Stimulated activated CD4-positive, alpha-beta T cell treated with anti-CD3 and anti-CD28 coated beads, Interleukin-12 subunit alpha, Interleukin-12 subunit beta, amount 100 ng/mL, for 24 hours (primary cell): ENCODE data around the gene HEPN1.

Experiments
- DNase-seq, 2 experiments: peaks; one replicate each; pipeline ENCODE4 v3.0.0-alpha.2; 2020; ENCODE audit warnings: low read depth in 2 of 2

HEPN1 gene

GRCh38 chr11:124918950-124919349, at the start of gene HEPN1:
HEPN1 (plus strand) TSS chr11:124919250.
- no peak for DNase-seq

- no peak for DNase-seq
These were observed 49.7 kb upstream of the HEPN1 start for GRCh38 chr11:124869331-124869730.

- DNase-seq, result no peak
These were observed 49.1 kb upstream of the HEPN1 start for GRCh38 chr11:124869856-124870387.

GRCh38 chr11:124870430-124870829, 48.6 kb upstream of the HEPN1 start:
- DNase-seq, result no peak

DNA sequence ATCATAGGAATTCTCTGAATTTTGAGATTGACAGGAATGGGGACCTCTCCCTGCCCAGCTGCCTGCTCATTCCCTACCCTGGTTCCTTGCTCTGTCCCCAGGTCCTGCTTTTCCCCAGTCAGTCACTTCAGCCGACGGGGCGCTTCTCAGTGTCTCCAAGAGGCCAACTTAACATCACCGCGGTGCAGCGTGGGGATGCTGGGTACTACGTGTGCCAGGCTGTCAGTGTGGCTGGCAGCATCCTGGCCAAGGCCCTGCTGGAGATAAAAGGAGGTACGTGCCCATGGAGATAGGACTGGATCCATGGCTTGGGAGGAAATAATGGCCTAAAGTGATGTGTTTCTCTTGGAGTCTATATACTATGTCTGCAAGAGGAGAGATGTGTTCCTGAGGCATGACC, 46.8 kb upstream of the HEPN1 start:
- DNase-seq, result no peak

- no peak for DNase-seq
These were observed 46.3 kb upstream of the HEPN1 start for GRCh38 chr11:124872741-124873140.

GRCh38 chr11:124873951-124874350, 45.1 kb upstream of the HEPN1 start:
- no peak for DNase-seq

- DNase-seq, result no peak
These were observed 44.3 kb upstream of the HEPN1 start for GRCh38 chr11:124874571-124875255.

- no peak for DNase-seq
These were observed 43.6 kb upstream of the HEPN1 start for GRCh38 chr11:124875401-124875800.

GRCh38 chr11:124875943-124876817, 42.9 kb upstream of the HEPN1 start:
- DNase-seq, result peak; percentile 60 to 73

GRCh38 chr11:124876818-124877630, 42.0 kb upstream of the HEPN1 start:
- DNase-seq, result no peak

DNA sequence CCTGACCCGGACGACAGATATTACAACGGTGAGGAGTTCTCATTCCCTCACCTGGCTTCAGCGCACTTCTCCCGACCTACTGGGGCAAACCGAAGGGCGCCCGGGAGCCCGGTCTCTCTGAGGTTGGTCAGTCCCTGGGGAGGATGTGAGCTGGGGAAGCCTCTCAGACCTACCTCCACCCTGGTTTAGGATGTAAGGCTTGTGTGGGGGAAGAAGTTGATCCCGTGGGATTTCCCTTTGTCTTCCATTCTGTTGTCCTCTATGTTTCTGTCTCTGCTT, 41.5 kb upstream of the HEPN1 start:
- DNase-seq, result no peak

DNA sequence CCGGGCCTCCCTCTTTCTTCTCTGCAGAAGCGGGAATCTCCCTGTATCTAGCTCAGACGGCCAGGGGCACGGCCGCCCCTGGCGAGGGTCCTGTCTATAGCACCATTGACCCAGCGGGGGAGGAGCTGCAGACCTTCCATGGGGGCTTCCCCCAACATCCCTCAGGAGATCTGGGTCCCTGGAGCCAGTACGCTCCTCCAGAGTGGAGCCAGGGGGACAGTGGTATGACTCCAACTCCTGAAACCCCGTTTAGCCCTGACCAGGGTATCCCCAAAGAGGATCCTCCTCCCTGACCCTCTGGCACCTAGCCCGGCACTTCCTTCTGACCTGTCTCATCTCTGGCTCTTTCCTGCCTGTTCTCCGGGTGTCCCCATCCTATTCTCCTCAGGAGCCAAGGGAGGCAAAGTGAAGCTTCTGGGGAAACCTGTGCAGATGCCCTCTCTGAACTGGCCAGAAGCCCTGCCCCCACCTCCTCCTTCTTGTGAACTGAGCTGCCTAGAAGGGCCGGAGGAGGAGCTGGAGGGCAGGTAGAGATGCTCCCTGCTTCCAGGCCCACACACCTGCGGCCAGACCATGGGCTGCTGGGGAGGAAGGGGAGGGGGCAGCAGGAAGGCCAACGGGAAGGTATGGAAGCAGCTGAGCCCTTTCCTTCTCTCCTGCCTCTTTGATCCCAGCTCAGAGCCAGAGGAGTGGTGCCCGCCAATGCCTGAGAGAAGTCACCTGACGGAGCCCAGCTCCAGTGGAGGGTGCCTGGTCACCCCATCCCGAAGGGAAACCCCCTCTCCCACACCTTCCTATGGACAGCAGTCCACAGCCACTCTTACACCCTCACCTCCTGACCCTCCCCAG, 40.9 kb upstream of the HEPN1 start:
- DNase-seq, result no peak

DNA sequence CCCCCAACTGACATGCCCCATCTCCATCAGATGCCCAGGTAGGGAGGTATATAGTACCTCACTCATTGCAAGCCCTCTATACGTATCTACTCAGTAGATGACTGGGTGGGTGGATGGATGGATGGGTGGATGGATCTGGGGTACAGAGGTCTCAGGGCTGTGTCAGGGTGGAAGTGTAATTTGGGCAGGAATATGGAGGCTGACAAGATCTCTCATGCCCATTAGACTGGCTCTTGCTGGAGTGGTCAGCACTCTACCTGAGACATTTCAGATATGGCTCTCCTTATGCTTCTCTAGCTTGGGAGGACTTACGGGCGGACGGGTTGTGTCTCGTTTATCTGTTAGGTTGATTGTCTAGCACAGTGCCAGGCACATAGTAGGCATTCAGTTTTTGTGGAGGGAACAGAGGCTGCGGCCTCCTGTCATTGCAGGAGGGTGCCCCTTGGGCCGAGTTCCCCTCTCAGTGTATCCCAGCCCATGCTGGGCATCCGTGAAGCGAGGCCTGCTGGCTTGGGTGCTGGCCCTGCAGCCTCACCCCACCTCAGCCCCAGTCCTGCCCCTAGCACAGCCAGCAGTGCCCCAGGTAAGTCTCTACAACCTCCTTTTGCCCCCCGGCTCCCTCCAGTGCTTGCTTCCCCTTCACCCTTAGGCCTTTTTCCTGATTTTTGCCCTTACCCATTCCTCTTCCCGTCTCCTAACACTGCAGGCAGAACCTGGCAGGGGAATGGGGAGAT, 40.1 kb upstream of the HEPN1 start:
- DNase-seq, result no peak

DNA sequence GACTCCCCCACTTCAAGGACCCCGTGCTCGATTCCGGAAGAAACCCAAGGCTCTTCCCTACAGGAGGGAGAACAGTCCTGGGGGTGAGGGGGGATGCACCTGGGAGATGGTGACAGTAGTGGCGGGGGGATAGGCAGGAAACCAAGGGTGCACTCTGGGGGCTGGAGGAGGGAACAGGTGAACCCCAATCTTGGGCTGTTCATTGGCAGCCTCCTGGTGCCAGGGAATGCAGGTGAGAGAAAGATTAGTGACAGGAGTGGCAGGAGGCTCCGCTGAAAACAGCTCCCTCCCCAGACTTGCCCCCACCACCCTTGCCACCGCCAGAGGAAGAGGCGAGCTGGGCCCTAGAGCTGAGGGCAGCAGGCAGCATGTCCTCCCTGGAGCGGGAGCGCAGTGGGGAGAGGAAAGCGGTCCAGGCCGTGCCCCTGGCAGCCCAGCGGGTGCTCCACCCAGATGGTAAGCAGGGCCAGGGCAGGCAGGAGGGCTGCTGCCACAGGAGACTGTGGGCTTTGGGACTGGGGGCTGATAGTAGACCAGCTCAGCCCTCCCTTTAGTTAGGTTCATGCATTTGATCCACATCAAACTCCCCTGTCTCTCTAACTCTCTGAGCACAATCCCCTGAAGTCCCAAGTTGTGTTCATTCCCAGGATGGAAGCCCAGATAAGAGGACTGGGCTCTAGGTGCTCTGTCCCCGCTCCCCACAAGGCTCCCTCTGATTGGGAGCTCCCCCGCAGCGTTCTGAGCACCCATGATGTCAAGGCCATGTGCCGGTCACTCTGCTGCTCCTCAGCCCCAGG, 39.4 kb upstream of the HEPN1 start:
- DNase-seq, result no peak

DNA sequence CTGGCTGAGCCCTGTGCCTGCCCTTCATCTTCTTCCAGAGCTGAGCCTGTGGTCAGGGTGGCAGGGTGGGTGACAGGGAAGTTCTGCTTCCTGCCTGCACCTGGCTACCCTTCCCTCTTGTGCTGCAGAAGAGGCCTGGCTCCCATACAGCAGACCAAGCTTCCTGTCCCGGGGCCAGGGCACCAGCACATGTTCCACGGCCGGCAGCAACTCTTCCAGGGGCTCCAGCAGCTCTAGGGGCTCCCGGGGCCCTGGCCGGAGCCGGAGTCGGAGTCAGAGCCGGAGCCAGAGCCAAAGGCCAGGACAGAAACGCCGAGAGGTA, 38.8 kb upstream of the HEPN1 start:
- no peak for DNase-seq

DNA sequence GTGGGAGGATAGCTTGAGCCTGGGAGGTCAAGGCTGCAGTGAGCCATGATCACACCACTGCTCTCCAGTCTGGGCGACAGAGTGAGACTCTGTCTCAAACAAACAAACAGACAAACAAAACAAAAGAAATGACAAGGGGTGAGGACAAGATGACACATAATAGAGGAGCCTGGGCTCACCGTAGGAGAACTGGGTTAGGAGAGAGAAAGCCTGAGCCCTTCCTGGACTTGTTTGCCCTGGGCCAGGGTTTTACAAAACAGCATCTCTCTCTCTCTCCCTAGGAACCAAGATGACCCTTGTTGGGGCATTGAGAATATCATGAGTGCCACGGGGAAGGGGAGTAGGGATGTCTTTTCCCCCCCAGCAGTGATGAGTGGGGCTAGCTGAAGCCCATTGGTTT, 38.1 kb upstream of the HEPN1 start:
- no peak for DNase-seq

DNA sequence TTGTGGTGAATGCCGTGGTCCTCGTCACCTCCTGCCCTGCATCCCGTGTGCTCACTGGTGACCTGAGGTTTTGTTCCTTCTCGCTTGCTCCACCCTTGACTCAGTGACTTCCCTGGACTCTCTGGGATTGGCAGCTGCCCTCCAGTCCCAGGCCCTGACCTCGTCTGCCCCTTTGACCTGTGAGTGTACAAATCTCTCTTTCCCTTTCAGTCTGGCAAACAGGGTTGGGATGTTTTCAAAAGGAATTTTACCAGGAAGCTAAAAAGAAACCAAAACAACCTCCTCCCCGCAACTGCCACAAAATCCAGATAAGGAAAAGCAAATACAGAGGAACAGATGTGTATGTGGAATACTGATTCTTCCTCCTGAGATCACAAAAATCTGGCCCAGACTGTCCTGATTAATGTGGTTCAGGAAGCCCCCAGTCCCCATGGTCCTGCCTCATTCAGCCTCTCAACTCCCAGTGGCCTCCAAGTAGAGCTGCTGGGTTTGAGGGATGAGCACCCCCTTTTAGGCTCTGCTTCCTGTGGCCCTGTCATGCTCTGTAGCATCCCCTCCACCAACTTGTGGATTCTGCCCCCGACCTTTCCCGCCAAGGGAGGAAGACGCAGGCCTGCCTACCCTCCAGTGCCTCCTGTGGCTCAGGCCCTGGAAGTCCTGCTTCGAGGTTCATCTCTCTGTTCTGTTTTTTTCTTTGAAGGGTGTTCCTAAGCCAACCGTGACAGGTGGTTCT, 36.5 kb upstream of the HEPN1 start:
- DNase-seq, result no peak

DNA sequence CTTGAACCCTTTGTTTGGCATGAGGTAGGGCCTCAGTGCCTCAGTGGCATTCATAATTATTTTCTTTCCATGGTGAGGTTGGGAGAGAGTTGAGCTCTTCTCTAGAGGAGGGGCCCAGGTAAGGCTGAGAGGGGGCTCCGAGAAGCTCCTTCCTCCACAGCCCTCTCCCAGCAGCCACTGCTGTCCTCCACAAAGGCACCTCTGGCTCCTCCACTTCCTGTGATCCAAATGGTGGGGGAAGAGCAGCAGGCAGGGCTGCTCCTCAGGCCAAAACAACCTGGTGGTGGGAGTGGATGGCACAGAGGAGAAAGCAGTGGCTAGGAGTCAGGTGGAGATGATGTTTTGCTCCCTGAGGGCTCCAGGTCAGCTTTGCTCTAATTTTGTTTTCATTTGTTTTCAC, 34.7 kb upstream of the HEPN1 start:
- no peak for DNase-seq
